ENCODE measurements around the gene ABHD12. TPM values are rescaled to one million over a fixed set of nuclear protein-coding genes. Genes with fewer than 3 reads are reported as not detected.
"Not testable (repeated sequence)": the region's sequence is repeated elsewhere in the genome, so short reads cannot be mapped to it uniquely, and the experiment has no call there.

Gene ABHD12
- total and polyA plus RNA-seq, 4 donors = 46.1 to 108 (median 86.6) TPM

GRCh38 chr20:25344634-25345033, 46.0 kb downstream of the ABHD12 start:
- H3K4me1 ChIP-seq (ENCODE audit: control insufficient read depth, insufficient read depth, low read length) = no peaks in the 10 kb centered on the region
- no peaks in the 10 kb centered on the region for H3K36me3 ChIP-seq (ENCODE audit: control insufficient read depth, insufficient read depth, low read length)
- WGBS (ENCODE audit: insufficient coverage) = no CpG with 5 or more reads among the region's 3 CpGs
- H3K27ac ChIP-seq (ENCODE audit: low read depth, low read length) = no peak overlapping the region
- H3K4me3 ChIP-seq (ENCODE audit: low read depth, low read length) = no peak overlapping the region
- no peaks in the 10 kb centered on the region for H3K9me3 ChIP-seq (ENCODE audit: control insufficient read depth, insufficient read depth, low read length)
- no peaks in the 10 kb centered on the region for H3K27me3 ChIP-seq (ENCODE audit: control insufficient read depth, insufficient read depth, low read length)
- no peak for DNase-seq (ENCODE audit: low read depth in 4 of 6, low spot score in 6 of 6)

- DNase-seq (ENCODE audit: low read depth in 4 of 6, low spot score in 6 of 6) = no peak
- Histone ChIP-seq H3K27me3 (ENCODE audit: control insufficient read depth, insufficient read depth, low read length) (no peaks in the 10 kb centered on the region), H3K36me3 (ENCODE audit: control insufficient read depth, insufficient read depth, low read length) (peaks cover 8% of the 10 kb centered on the region), H3K9me3 (ENCODE audit: control insufficient read depth, insufficient read depth, low read length) (no peaks in the 10 kb centered on the region), H3K27ac (ENCODE audit: low read depth, low read length) (no peak overlapping the region), H3K4me3 (ENCODE audit: low read depth, low read length) (no peak overlapping the region), H3K4me1 (ENCODE audit: control insufficient read depth, insufficient read depth, low read length) (no peaks in the 10 kb centered on the region)
- 70% methylated on average over 6 of the region's 9 CpGs for WGBS (ENCODE audit: insufficient coverage)
Measured at GRCh38 chr20:25341716-25342680, 48.6 kb downstream of the ABHD12 start.

GRCh38 chr20:25340380-25340779, 50.3 kb downstream of the ABHD12 start:
- Histone ChIP-seq H3K9me3 (ENCODE audit: control insufficient read depth, insufficient read depth, low read length) (no peaks in the 10 kb centered on the region), H3K4me3 (ENCODE audit: low read depth, low read length) (no peak overlapping the region), H3K27me3 (ENCODE audit: control insufficient read depth, insufficient read depth, low read length) (no peaks in the 10 kb centered on the region), H3K4me1 (ENCODE audit: control insufficient read depth, insufficient read depth, low read length) (no peaks in the 10 kb centered on the region), H3K27ac (ENCODE audit: low read depth, low read length) (no peak overlapping the region), H3K36me3 (ENCODE audit: control insufficient read depth, insufficient read depth, low read length) (peaks cover 14% of the 10 kb centered on the region)
- no peak for DNase-seq (ENCODE audit: low read depth in 4 of 6, low spot score in 6 of 6)
- WGBS (ENCODE audit: insufficient coverage) = no CpG with 5 or more reads among the region's 1 CpG

GRCh38 chr20:25339608-25340007, 51.0 kb downstream of the ABHD12 start:
- Histone ChIP-seq H3K9me3 (ENCODE audit: control insufficient read depth, insufficient read depth, low read length) (no peaks in the 10 kb centered on the region), H3K27me3 (ENCODE audit: control insufficient read depth, insufficient read depth, low read length) (no peaks in the 10 kb centered on the region), H3K36me3 (ENCODE audit: control insufficient read depth, insufficient read depth, low read length) (peaks cover 14% of the 10 kb centered on the region), H3K4me1 (ENCODE audit: control insufficient read depth, insufficient read depth, low read length) (no peaks in the 10 kb centered on the region), H3K4me3 (ENCODE audit: low read depth, low read length) (no peak overlapping the region), H3K27ac (ENCODE audit: low read depth, low read length) (no peak overlapping the region)
- WGBS (ENCODE audit: insufficient coverage) = 89% methylated on average over 12 of the region's 12 CpGs
- DNase-seq (ENCODE audit: low read depth in 4 of 6, low spot score in 6 of 6) = no peak

GRCh38 chr20:25338112-25339023, 52.3 kb downstream of the ABHD12 start:
- H3K9me3 ChIP-seq (ENCODE audit: control insufficient read depth, insufficient read depth, low read length) = no peaks in the 10 kb centered on the region
- no peaks in the 10 kb centered on the region for H3K4me1 ChIP-seq (ENCODE audit: control insufficient read depth, insufficient read depth, low read length)
- 82% methylated on average over 10 of the region's 11 CpGs for WGBS (ENCODE audit: insufficient coverage)
- no peak overlapping the region for H3K27ac ChIP-seq (ENCODE audit: low read depth, low read length)
- H3K27me3 ChIP-seq (ENCODE audit: control insufficient read depth, insufficient read depth, low read length) = no peaks in the 10 kb centered on the region
- H3K36me3 ChIP-seq (ENCODE audit: control insufficient read depth, insufficient read depth, low read length) = peaks cover 14% of the 10 kb centered on the region
- no peak overlapping the region for H3K4me3 ChIP-seq (ENCODE audit: low read depth, low read length)
- no peak for DNase-seq (ENCODE audit: low read depth in 4 of 6, low spot score in 6 of 6)

GRCh38 chr20:25336561-25337422, 53.8 kb downstream of the ABHD12 start:
- DNase-seq (ENCODE audit: low read depth in 4 of 6, low spot score in 6 of 6) = peak in 1 of 6 donors; percentile 47
- no peak overlapping the region for H3K27ac ChIP-seq (ENCODE audit: low read depth, low read length)
- WGBS (ENCODE audit: insufficient coverage) = 95% methylated on average over 10 of the region's 17 CpGs
- H3K4me3 ChIP-seq (ENCODE audit: low read depth, low read length) = no peak overlapping the region
- H3K36me3 ChIP-seq (ENCODE audit: control insufficient read depth, insufficient read depth, low read length) = peaks cover 14% of the 10 kb centered on the region
- no peaks in the 10 kb centered on the region for H3K9me3 ChIP-seq (ENCODE audit: control insufficient read depth, insufficient read depth, low read length)
- no peaks in the 10 kb centered on the region for H3K4me1 ChIP-seq (ENCODE audit: control insufficient read depth, insufficient read depth, low read length)
- H3K27me3 ChIP-seq (ENCODE audit: control insufficient read depth, insufficient read depth, low read length) = no peaks in the 10 kb centered on the region

- H3K9me3 ChIP-seq (ENCODE audit: control insufficient read depth, insufficient read depth, low read length); H3K4me1 ChIP-seq (ENCODE audit: control insufficient read depth, insufficient read depth, low read length); H3K27me3 ChIP-seq (ENCODE audit: control insufficient read depth, insufficient read depth, low read length); H3K4me3 ChIP-seq (ENCODE audit: low read depth, low read length); DNase-seq (ENCODE audit: low read depth in 4 of 6, low spot score in 6 of 6); H3K27ac ChIP-seq (ENCODE audit: low read depth, low read length): not testable (repeated sequence)
- peaks cover 14% of the 10 kb centered on the region for H3K36me3 ChIP-seq (ENCODE audit: control insufficient read depth, insufficient read depth, low read length)
- no CpG with 5 or more reads among the region's 1 CpG for WGBS (ENCODE audit: insufficient coverage)
Measured at GRCh38 chr20:25334972-25335371, 55.7 kb downstream of the ABHD12 start.

GRCh38 chr20:25328954-25329498, 61.6 kb downstream of the ABHD12 start:
- no peak overlapping the region for H3K27ac ChIP-seq (ENCODE audit: low read depth, low read length)
- H3K9me3 ChIP-seq (ENCODE audit: control insufficient read depth, insufficient read depth, low read length) = no peaks in the 10 kb centered on the region
- H3K4me3 ChIP-seq (ENCODE audit: low read depth, low read length) = no peak overlapping the region
- WGBS (ENCODE audit: insufficient coverage) = 97% methylated on average over 12 of the region's 12 CpGs
- DNase-seq (ENCODE audit: low read depth in 4 of 6, low spot score in 6 of 6) = no peak
- no peaks in the 10 kb centered on the region for H3K27me3 ChIP-seq (ENCODE audit: control insufficient read depth, insufficient read depth, low read length)
- peaks cover 7% of the 10 kb centered on the region for H3K4me1 ChIP-seq (ENCODE audit: control insufficient read depth, insufficient read depth, low read length)
- peaks cover 6% of the 10 kb centered on the region for H3K36me3 ChIP-seq (ENCODE audit: control insufficient read depth, insufficient read depth, low read length)
